Measurements from ENCODE around the gene SUPT3H. TPM values are rescaled to one million over a fixed set of nuclear protein-coding genes. Genes with fewer than 3 reads are reported as not detected.

Gene SUPT3H
- total and polyA plus RNA-seq, 2 of the 8 experiments (the other 6 are each of a cell fraction or from before 2014, with no cell fraction given), result 18.8 to 23.0 TPM

DNA sequence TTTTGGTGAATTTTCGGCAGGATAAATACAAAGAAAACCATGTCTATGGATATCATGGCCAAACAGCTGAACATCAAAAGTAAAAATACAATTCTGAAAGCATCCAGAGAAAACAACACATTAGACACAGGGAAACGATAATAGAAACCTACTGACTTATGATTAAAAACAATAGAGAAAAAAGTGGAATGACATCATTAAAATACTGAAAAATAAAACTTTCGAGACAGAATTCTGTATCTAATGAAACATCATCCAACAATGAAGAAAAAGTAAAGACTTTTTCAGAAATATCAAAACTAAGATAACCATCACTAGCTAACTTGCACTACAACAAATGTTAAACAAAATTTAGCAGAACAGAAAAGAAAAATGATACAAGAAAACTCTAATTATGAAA is 434.2 kb downstream of the SUPT3H start (continued):
- TF ChIP-seq EGR1 (IDR thresholded peaks at IDR 0.05; ENCODE audit: borderline replicate concordance, low read depth, low read length) (no peak), RNF2 (IDR thresholded peaks at IDR 0.05; ENCODE audit: borderline replicate concordance, low read depth, low read length, missing control alignments, poor library complexity, severe bottlenecking) (no peak), TCF12 (IDR thresholded peaks at IDR 0.05; ENCODE audit: low read depth, low read length) (no peak)
